GM11168 (cell line): ENCODE data around the gene SMC4.

ENCODE experiments used
- in situ Hi-C: fragments of 300-500 bp; cut with MboI; formaldehyde crosslinking; loops from one replicate; pipeline ENCODE4 v1.12.0; 2022; ENCODE audit warnings: low sequenced_read_pairs; ENCODE audit not compliant: unreplicated experiment

Gene SMC4

DNA sequence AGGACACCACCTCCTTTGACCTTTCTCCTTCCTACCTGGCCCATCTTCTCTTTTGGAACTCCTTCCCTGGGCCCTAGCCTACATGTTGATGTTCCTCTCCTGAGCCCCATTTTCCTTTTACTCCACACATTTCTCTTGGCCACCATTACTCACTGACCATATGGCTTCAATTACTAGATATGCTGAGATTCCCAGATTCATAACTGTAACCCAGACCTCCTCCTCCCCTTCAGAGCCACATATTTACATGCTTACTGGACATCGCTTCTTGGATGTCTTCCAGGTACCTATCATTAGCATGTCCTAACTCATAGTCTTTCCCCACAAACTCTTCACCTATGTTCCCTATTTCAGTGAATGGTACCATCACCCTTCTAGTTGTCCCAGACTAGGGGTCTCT is 74.5 kb downstream of the SMC4 start:
- in situ Hi-C loops = no loop called here

DNA sequence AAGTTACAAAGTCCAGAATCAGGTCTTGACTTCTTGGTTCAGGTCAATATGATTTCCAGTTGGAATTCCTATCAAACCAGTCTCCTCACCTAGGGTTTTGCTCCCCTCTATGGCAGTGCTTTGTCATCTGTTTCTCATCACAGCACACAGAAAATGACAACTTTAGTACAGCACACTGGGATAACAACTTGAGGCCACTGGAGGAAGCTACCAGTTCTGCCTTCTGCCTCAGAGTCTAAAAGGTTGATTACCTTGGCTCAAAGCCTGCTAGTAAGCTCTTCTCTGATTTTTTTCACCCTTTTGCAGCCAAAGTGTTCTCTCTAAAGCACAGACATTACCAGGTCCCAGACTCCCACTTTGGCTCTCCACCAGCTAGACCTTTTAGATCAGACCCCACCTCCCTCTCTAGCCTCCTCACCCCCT is 75.0 kb downstream of the SMC4 start:
- in situ Hi-C loops = no loop called here

DNA sequence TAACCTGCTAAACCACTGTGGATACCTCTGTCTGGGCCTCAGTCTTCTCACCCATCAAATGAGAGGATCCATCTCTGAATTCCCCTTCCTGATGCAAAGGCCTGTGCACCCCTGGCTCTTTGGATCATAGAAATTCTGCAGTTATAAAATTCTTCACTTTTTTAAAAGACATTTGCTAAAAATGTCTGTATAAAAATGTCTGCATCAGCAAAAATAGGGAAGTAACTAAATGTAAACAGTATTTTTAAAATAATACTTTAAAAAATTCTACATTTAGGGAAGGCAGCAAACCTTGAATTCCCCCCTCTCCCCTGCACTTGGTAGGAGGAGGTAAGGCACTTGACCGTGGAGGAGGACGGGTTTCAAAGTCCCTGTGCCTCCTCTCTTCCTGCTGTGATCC is 75.7 kb downstream of the SMC4 start:
- in situ Hi-C loops = no loop called here

DNA sequence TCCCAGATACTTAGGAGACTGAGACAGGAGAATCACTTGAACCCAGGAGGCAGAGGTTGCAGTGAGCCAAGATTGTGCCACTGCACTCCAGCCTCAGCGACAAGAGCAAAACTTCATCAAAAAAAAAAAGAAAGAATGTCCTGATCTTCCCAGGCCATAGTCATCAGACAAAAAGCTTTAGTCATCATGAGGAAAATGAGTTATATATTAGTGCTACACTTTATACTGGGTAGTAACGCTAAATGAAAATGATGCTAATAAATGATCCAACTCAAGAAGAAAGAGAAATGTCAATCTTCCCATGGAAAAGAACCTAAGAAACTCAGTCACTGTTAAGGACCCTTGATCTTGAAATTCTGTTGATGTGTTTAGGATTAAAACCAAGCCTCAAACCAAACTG is 76.4 kb downstream of the SMC4 start:
- in situ Hi-C loops = no loop called here

DNA sequence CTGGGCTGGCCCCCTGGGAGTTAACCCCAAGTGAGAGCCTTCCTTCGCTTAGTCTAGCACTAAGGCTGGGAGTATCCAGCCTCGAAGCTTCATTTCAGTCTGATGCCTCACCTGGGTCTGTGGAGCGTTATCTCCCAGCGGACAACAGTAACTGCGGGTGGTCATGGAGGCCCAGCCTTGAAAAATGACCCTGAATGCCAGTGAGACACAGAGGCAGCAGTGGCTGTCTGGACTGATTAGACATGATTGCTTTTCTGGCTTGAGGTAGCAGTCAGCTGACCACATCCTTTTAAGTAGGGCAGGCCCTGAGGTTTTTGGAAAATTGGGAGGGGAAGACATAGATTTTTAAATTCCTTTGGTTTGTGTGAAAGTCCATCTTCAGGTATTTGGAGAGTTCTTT is 78.3 kb downstream of the SMC4 start:
- in situ Hi-C loops = no loop called here

DNA sequence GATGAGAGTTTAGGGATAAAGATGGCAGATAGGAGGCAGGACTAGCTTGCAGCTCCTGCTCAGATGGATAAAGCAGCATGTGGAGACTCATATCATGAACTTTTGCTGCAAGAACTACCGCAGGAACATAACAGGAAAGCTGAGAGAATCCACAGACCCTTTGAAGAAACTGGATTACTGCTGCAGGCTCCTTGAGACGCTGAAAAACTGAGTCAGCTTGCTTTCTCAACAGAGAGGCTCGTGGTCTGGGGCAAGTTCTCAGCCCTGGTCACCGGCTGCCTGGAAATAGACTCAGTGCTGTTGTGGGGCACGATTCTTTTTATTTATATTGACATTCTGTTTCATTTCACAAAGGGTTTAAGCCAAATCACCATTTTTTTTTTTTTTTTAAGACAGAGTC is 78.9 kb downstream of the SMC4 start:
- in situ Hi-C loops = no loop called here

DNA sequence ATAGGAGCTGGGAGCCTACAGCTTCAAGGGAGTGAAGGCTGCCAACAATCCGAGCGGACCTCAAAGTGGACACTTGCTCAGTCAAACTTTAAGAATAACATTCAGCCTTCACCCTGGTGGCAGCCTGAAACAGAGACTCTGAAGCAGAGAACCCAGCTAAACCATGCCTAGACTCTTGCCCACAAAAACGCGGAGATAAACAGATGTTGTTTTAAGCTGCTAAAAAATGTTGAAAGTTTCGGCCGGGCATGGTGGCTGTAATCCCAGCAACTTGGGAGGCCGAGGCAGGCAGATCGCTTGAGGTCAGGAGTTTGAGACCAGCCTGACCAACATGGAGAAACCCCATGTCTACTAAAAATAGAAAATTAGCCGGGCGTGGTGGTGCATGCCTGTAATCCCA is 79.9 kb downstream of the SMC4 start:
- in situ Hi-C loops = no loop called here

DNA sequence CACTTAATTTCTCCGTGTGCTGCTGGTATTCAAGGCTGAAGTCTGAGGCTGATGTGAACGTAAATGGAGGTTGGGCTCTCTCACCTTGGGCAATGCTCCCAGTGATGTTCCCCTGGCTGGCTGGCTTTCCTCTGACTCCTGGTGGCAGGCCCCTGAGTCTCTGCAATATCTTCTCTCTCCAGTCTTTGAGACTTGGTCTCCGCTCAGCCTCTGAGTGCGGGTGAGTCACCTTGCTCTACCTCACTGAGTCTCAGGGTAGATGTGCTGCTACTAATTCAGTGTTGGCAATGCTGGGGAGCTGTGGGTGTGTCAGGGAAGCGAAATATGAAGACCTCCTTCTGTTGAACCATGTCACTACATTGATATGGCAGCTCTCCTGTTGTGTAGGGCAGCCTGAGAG is 81.5 kb downstream of the SMC4 start:
- in situ Hi-C loops = no loop called here

DNA sequence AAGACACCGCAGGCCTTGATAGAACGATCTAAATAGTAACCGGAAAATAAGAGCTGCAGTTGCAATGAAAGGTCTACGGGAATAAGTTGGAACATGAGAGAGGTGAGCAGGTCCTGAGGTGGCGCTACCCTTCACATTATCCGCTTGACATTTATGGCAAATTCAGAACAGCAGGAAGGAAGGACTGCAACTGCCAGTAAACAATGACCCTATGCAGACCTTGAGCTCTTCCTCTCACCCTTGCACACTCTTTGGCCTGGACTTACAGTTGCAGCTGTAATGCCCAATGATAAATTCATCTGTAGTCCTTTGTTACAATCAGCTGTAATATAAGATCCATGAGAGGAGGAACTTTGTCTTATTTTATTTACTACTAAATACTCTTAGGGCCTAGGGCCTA is 82.4 kb downstream of the SMC4 start:
- in situ Hi-C loops = no loop called here

DNA sequence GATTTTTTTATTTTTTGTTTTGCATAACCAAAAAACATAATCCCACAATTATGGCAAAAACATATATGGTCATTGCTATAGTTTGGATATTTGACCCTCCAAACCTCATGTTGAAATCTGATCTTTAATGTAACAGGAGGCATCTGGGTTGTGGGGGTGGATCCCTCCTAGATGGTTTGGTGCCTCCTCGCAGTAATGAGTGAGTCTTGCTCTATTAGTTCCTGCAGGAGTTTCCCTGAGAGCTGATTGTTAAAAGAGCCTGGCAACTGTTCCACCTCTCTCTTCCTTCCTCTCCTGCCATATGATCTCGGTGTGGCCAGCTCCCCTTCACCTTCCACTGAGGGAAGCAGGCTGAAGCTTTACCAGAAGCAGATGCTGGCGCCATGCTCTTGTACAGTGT is 83.3 kb downstream of the SMC4 start:
- in situ Hi-C loops = no loop called here
